ENCODE results near the gene ZNF213.
A peak's percentile ranks its signal among the peaks of the same experiment; 100 is the strongest.

ZNF213 gene

GRCh38 chr16:3148256-3149192 lies 13.7 kb downstream of the ZNF213 start:
- Histone ChIP-seq H3K36me3 (ENCODE audit: control insufficient read depth in 1 of 2, insufficient read depth in 2 of 2, low read length in 2 of 2) (no peaks in the 10 kb centered on the region), H3K9ac (ENCODE audit: low read depth in 1 of 2, low read length in 2 of 2) (peak overlapping the region in 1 of 2 donors; percentile 81), H3K9me3 (ENCODE audit: control insufficient read depth in 1 of 2, low read length in 2 of 2) (no peaks in the 10 kb centered on the region), H3K27me3 (ENCODE audit: control insufficient read depth in 1 of 2, insufficient read depth in 2 of 2, low read length in 2 of 2) (no peaks in the 10 kb centered on the region), H3K4me3 (ENCODE audit: low read depth in 1 of 2, low read length in 2 of 2) (no peak overlapping the region), H3K27ac (ENCODE audit: low read depth, low read length) (no peak overlapping the region), H3K4me1 (ENCODE audit: control insufficient read depth in 1 of 2, insufficient read depth in 2 of 2, low read length in 2 of 2) (peaks cover 22 to 35% of the 10 kb centered on the region in 2 donors)

- H3K27ac ChIP-seq (ENCODE audit: low read depth, low read length) = no peak overlapping the region
- peaks cover 18 to 31% of the 10 kb centered on the region in 2 donors for H3K4me1 ChIP-seq (ENCODE audit: control insufficient read depth in 1 of 2, insufficient read depth in 2 of 2, low read length in 2 of 2)
- H3K9ac ChIP-seq (ENCODE audit: low read depth in 1 of 2, low read length in 2 of 2) = peak overlapping the region in 1 of 2 donors; percentile 81
- peak overlapping the region; percentile 70 to 83 for H3K4me3 ChIP-seq (ENCODE audit: low read depth in 1 of 2, low read length in 2 of 2)
- no peaks in the 10 kb centered on the region for H3K9me3 ChIP-seq (ENCODE audit: control insufficient read depth in 1 of 2, low read length in 2 of 2)
- no peaks in the 10 kb centered on the region for H3K36me3 ChIP-seq (ENCODE audit: control insufficient read depth in 1 of 2, insufficient read depth in 2 of 2, low read length in 2 of 2)
- H3K27me3 ChIP-seq (ENCODE audit: control insufficient read depth in 1 of 2, insufficient read depth in 2 of 2, low read length in 2 of 2) = no peaks in the 10 kb centered on the region
Observed at GRCh38 chr16:3149193-3149530, 14.3 kb downstream of the ZNF213 start.

GRCh38 chr16:3149630-3150345 lies 15.0 kb downstream of the ZNF213 start:
- Histone ChIP-seq H3K36me3 (ENCODE audit: control insufficient read depth in 1 of 2, insufficient read depth in 2 of 2, low read length in 2 of 2) (no peaks in the 10 kb centered on the region), H3K27ac (ENCODE audit: low read depth, low read length) (peak overlapping the region; percentile 81), H3K4me3 (ENCODE audit: low read depth in 1 of 2, low read length in 2 of 2) (peak overlapping the region; percentile 70 to 83), H3K9me3 (ENCODE audit: control insufficient read depth in 1 of 2, low read length in 2 of 2) (no peaks in the 10 kb centered on the region), H3K4me1 (ENCODE audit: control insufficient read depth in 1 of 2, insufficient read depth in 2 of 2, low read length in 2 of 2) (peaks cover 17 to 27% of the 10 kb centered on the region in 2 donors), H3K27me3 (ENCODE audit: control insufficient read depth in 1 of 2, insufficient read depth in 2 of 2, low read length in 2 of 2) (no peaks in the 10 kb centered on the region), H3K9ac (ENCODE audit: low read depth in 1 of 2, low read length in 2 of 2) (peak overlapping the region; percentile 81 to 90)

DNA sequence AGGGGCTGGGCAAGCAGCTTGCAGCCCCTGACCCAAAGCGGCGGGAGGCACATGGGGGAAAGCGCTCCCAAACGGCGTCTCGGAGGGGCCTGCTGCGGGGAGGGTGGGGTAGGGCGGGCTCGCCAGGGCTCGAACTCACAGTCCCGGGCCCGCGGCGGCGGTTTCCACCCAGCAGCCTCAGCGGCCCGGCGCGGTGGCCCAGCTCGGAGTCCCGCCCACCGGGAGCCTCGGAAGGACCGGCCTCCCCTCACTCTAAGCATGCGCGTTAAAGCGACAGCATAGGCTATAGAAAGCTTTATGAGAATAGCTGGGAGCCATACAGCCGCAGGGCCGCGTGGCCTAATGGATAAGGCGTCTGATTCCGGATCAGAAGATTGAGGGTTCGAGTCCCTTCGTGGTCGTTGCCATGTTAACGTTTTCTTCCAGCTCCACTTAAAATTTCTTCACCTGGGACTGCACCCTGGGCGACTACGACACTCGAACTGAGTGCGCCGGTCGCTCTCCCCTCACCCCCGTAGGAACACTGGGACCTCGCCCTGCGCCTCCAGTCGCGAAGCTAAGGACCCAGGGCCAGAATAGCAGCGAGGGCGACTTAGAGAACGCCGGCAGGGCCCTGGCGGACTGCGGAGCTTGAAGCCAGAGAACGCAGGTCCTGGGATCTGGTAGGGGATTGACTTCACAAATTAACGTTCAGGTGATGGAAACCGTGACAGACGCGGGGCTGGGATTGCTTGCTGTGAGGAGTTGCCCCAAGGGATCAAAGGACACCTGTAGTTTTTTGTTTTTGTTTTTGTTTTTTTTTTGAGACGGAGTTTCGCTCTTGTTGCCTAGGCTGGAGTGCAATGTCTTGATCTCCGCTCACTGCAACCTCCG lies 15.8 kb downstream of the ZNF213 start:
- Histone ChIP-seq H3K4me3 (ENCODE audit: low read depth in 1 of 2, low read length in 2 of 2) (peak overlapping the region; percentile 78 to 83), H3K9ac (ENCODE audit: low read depth in 1 of 2, low read length in 2 of 2) (peak overlapping the region; percentile 81 to 90), H3K27me3 (ENCODE audit: control insufficient read depth in 1 of 2, insufficient read depth in 2 of 2, low read length in 2 of 2) (no peaks in the 10 kb centered on the region), H3K4me1 (ENCODE audit: control insufficient read depth in 1 of 2, insufficient read depth in 2 of 2, low read length in 2 of 2) (peaks cover 14 to 24% of the 10 kb centered on the region in 2 donors), H3K9me3 (ENCODE audit: control insufficient read depth in 1 of 2, low read length in 2 of 2) (no peaks in the 10 kb centered on the region), H3K36me3 (ENCODE audit: control insufficient read depth in 1 of 2, insufficient read depth in 2 of 2, low read length in 2 of 2) (no peaks in the 10 kb centered on the region), H3K27ac (ENCODE audit: low read depth, low read length) (peak overlapping the region; percentile 81)

DNA sequence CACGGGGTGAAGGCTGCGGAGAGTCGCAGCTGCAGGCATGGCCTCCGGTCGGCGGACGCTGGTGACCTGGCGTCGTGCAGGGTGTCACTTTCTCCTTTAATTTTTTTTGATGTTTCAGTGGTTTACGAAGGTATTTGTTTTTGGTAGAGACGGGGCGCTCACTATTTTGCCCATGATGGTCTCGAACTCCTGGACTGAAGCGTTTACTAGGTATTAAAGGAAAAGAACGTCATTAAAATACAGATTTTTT lies 17.1 kb downstream of the ZNF213 start:
- Histone ChIP-seq H3K27me3 (ENCODE audit: control insufficient read depth in 1 of 2, insufficient read depth in 2 of 2, low read length in 2 of 2) (no peaks in the 10 kb centered on the region), H3K4me3 (ENCODE audit: low read depth in 1 of 2, low read length in 2 of 2) (peak overlapping the region; percentile 67 to 68), H3K4me1 (ENCODE audit: control insufficient read depth in 1 of 2, insufficient read depth in 2 of 2, low read length in 2 of 2) (peaks cover 14 to 24% of the 10 kb centered on the region in 2 donors), H3K9me3 (ENCODE audit: control insufficient read depth in 1 of 2, low read length in 2 of 2) (no peaks in the 10 kb centered on the region), H3K36me3 (ENCODE audit: control insufficient read depth in 1 of 2, insufficient read depth in 2 of 2, low read length in 2 of 2) (no peaks in the 10 kb centered on the region), H3K9ac (ENCODE audit: low read depth in 1 of 2, low read length in 2 of 2) (no peak overlapping the region), H3K27ac (ENCODE audit: low read depth, low read length) (no peak overlapping the region)

- peak overlapping the region; percentile 67 to 68 for H3K4me3 ChIP-seq (ENCODE audit: low read depth in 1 of 2, low read length in 2 of 2)
- H3K9me3 ChIP-seq (ENCODE audit: control insufficient read depth in 1 of 2, low read length in 2 of 2) = no peaks in the 10 kb centered on the region
- no peak overlapping the region for H3K27ac ChIP-seq (ENCODE audit: low read depth, low read length)
- peaks cover 14 to 25% of the 10 kb centered on the region in 2 donors for H3K4me1 ChIP-seq (ENCODE audit: control insufficient read depth in 1 of 2, insufficient read depth in 2 of 2, low read length in 2 of 2)
- H3K36me3 ChIP-seq (ENCODE audit: control insufficient read depth in 1 of 2, insufficient read depth in 2 of 2, low read length in 2 of 2) = no peaks in the 10 kb centered on the region
- H3K27me3 ChIP-seq (ENCODE audit: control insufficient read depth in 1 of 2, insufficient read depth in 2 of 2, low read length in 2 of 2) = no peaks in the 10 kb centered on the region
- H3K9ac ChIP-seq (ENCODE audit: low read depth in 1 of 2, low read length in 2 of 2) = no peak overlapping the region
Observed at GRCh38 chr16:3152277-3152990, 17.6 kb downstream of the ZNF213 start.

GRCh38 chr16:3152991-3153368 lies 18.2 kb downstream of the ZNF213 start:
- H3K27ac ChIP-seq (ENCODE audit: low read depth, low read length) = no peak overlapping the region
- peaks cover 14 to 31% of the 10 kb centered on the region in 2 donors for H3K4me1 ChIP-seq (ENCODE audit: control insufficient read depth in 1 of 2, insufficient read depth in 2 of 2, low read length in 2 of 2)
- H3K9me3 ChIP-seq (ENCODE audit: control insufficient read depth in 1 of 2, low read length in 2 of 2) = no peaks in the 10 kb centered on the region
- no peak overlapping the region for H3K4me3 ChIP-seq (ENCODE audit: low read depth in 1 of 2, low read length in 2 of 2)
- H3K27me3 ChIP-seq (ENCODE audit: control insufficient read depth in 1 of 2, insufficient read depth in 2 of 2, low read length in 2 of 2) = no peaks in the 10 kb centered on the region
- H3K36me3 ChIP-seq (ENCODE audit: control insufficient read depth in 1 of 2, insufficient read depth in 2 of 2, low read length in 2 of 2) = no peaks in the 10 kb centered on the region
- no peak overlapping the region for H3K9ac ChIP-seq (ENCODE audit: low read depth in 1 of 2, low read length in 2 of 2)

DNA sequence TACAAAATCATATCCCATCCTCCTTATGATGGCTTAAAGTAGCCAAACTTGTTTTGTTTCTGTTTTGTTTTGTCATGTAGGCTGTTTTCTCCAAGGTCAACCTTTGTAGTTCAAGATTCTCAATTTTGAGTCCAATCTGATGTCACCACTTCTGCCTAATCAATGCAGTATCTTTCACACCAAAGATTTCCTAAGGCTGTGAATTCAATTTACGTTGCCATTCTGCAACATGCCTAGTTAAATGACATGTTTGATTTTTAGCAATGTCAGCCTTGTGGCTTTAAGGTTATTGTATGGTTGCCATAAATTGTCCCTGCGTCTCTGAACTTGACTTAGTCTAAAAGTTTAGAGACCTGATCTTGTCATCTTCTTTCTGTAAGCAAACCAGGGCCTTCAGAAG lies 20.4 kb downstream of the ZNF213 start:
- Histone ChIP-seq H3K27me3 (ENCODE audit: control insufficient read depth in 1 of 2, insufficient read depth in 2 of 2, low read length in 2 of 2) (no peaks in the 10 kb centered on the region), H3K36me3 (ENCODE audit: control insufficient read depth in 1 of 2, insufficient read depth in 2 of 2, low read length in 2 of 2) (no peaks in the 10 kb centered on the region), H3K9me3 (ENCODE audit: control insufficient read depth in 1 of 2, low read length in 2 of 2) (no peaks in the 10 kb centered on the region), H3K4me3 (ENCODE audit: low read depth in 1 of 2, low read length in 2 of 2) (no peak overlapping the region), H3K9ac (ENCODE audit: low read depth in 1 of 2, low read length in 2 of 2) (no peak overlapping the region), H3K27ac (ENCODE audit: low read depth, low read length) (no peak overlapping the region), H3K4me1 (ENCODE audit: control insufficient read depth in 1 of 2, insufficient read depth in 2 of 2, low read length in 2 of 2) (peaks cover 9 to 30% of the 10 kb centered on the region in 2 donors)

GRCh38 chr16:3155972-3156371 lies 21.1 kb downstream of the ZNF213 start:
- Histone ChIP-seq H3K4me3 (ENCODE audit: low read depth in 1 of 2, low read length in 2 of 2) (no peak overlapping the region), H3K9ac (ENCODE audit: low read depth in 1 of 2, low read length in 2 of 2) (no peak overlapping the region), H3K36me3 (ENCODE audit: control insufficient read depth in 1 of 2, insufficient read depth in 2 of 2, low read length in 2 of 2) (no peaks in the 10 kb centered on the region), H3K27ac (ENCODE audit: low read depth, low read length) (no peak overlapping the region), H3K27me3 (ENCODE audit: control insufficient read depth in 1 of 2, insufficient read depth in 2 of 2, low read length in 2 of 2) (no peaks in the 10 kb centered on the region), H3K9me3 (ENCODE audit: control insufficient read depth in 1 of 2, low read length in 2 of 2) (no peaks in the 10 kb centered on the region), H3K4me1 (ENCODE audit: control insufficient read depth in 1 of 2, insufficient read depth in 2 of 2, low read length in 2 of 2) (peaks cover 9 to 29% of the 10 kb centered on the region in 2 donors)
